ENCODE data around the gene ZNF654. TPM values are rescaled to one million over a fixed set of nuclear protein-coding genes. Genes with fewer than 3 reads are reported as not detected.

ZNF654 gene
- total RNA-seq, 1 donor from 2014 or later, result 15.3 TPM

- Mint-ChIP-seq H3K27ac (peak overlapping the region; percentile 6), H3K9me3 (no peaks in the 10 kb centered on the region), H3K36me3 (peaks cover 10% of the 10 kb centered on the region), H3K4me1 (ENCODE audit: unreplicated experiment) (peaks cover 14% of the 10 kb centered on the region), H3K27me3 (no peaks in the 10 kb centered on the region), H3K4me3 (peak overlapping the region; percentile 8)
- DNase-seq (ENCODE audit: extremely low spot score, unreplicated experiment), result no peak
- TF ChIP-seq, protein P1, sequence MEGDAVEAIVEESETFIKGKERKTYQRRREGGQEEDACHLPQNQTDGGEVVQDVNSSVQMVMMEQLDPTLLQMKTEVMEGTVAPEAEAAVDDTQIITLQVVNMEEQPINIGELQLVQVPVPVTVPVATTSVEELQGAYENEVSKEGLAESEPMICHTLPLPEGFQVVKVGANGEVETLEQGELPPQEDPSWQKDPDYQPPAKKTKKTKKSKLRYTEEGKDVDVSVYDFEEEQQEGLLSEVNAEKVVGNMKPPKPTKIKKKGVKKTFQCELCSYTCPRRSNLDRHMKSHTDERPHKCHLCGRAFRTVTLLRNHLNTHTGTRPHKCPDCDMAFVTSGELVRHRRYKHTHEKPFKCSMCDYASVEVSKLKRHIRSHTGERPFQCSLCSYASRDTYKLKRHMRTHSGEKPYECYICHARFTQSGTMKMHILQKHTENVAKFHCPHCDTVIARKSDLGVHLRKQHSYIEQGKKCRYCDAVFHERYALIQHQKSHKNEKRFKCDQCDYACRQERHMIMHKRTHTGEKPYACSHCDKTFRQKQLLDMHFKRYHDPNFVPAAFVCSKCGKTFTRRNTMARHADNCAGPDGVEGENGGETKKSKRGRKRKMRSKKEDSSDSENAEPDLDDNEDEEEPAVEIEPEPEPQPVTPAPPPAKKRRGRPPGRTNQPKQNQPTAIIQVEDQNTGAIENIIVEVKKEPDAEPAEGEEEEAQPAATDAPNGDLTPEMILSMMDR (conservative IDR thresholded peaks at IDR 0.05), result no peak
These were observed 83.1 kb downstream of the ZNF654 start for GRCh38 chr3:88142094-88142624.

DNA sequence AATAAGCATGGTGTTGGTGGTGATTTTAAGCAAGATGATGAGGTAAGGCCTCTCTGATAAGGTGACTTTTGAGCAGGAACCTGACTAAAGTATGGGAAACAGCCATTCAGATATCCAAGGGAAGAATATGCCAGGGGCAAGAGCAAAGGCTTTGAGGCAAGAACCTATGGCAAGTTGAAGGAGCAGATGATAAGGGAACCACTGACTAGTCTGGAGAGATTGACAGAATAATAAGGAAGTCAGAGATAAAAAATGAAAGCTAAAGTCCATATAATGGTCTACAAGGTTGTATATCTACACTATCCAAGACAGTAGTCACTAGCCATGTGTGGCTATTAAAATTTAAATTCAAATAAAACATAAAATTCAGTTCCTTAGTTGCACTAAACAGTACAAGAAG is 88.2 kb downstream of the ZNF654 start:
- TF ChIP-seq, protein P1 (conservative IDR thresholded peaks at IDR 0.05), result no peak
- H3K27ac Mint-ChIP-seq, result no peak overlapping the region
- DNase-seq (ENCODE audit: extremely low spot score, unreplicated experiment), result no peak
- peaks cover 22% of the 10 kb centered on the region for H3K4me1 Mint-ChIP-seq (ENCODE audit: unreplicated experiment)
- peak overlapping the region; percentile 6 for H3K4me3 Mint-ChIP-seq
- H3K27me3 Mint-ChIP-seq, result no peaks in the 10 kb centered on the region
- H3K36me3 Mint-ChIP-seq, result peaks cover 4% of the 10 kb centered on the region
- H3K9me3 Mint-ChIP-seq, result no peaks in the 10 kb centered on the region

DNA sequence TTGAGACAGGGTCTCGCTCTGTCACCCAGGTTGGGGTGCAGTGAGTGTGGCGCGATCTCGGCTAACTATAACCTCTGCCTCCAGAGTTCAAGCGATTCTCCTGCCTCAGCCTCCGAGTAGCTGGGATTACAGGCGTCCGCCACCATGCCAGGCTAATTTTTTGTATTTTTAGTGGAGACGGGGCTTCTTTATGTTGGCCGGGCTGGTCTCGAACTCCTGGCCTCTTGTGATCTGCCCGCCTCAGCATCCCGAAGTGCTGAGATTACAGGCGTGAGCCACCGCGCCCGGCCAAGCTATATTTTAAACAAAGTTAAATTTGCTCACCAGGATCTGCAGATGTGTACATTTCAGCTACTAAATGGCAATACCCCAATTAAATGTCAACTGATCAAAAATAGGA is 89.6 kb downstream of the ZNF654 start:
- H3K4me3 Mint-ChIP-seq, result peak overlapping the region; percentile 99
- peaks cover 23% of the 10 kb centered on the region for H3K4me1 Mint-ChIP-seq (ENCODE audit: unreplicated experiment)
- no peaks in the 10 kb centered on the region for H3K27me3 Mint-ChIP-seq
- TF ChIP-seq, protein P1 (conservative IDR thresholded peaks at IDR 0.05), result no peak
- DNase-seq (ENCODE audit: extremely low spot score, unreplicated experiment), result no peak
- H3K9me3 Mint-ChIP-seq, result no peaks in the 10 kb centered on the region
- peak overlapping the region; percentile 99 for H3K27ac Mint-ChIP-seq
- peaks cover 4% of the 10 kb centered on the region for H3K36me3 Mint-ChIP-seq

- no peak for DNase-seq (ENCODE audit: extremely low spot score, unreplicated experiment)
- peak overlapping the region; percentile 99 for H3K4me3 Mint-ChIP-seq
These were observed 90.0 kb downstream of the ZNF654 start for GRCh38 chr3:88149101-88149508.

DNA sequence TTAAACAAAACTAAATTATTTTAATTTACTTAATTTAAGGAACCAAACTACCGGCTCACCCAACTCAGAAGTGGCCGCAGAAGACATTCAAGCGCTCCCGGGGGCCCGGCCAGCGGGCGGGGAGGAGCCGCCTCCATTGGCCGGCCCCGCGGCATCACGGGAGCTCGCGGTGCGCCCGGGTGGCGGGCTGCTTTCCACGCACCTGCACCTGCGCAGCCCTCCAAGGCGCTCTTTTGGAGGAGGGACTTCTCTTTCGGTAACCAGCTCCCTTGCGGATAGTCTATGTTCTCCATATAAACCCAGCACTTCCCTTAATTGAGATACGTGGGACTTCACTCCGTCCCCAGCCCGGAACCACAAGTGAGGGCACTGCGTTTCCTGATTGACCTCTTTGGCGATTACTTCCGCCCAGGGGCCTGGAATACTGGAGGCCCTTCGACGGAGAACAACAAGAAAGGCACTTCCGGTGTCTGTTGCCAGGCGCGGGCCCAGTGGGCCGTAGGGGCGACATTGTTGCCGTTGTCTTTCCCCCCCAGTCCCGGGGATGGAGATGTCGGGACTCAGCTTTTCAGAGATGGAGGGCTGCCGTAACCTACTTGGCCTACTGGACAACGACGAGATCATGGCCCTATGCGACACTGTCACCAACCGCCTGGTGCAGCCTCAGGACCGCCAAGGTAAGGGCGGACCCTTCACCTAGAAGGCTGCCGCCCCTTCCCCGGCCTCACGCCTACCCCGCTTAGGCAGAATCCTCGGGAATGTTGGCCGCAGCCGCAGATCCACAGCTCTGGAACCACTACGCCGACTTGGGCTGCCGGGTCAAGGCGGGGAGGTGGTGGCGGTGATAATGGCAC is 90.7 kb downstream of the ZNF654 start, which contains the start of gene C3orf38:
Gene C3orf38 (plus strand): TSS at position 451 of the 854 bp plus-strand sequence. CDS start 94 bp downstream, at position 545.
- H3K9me3 Mint-ChIP-seq, result no peaks in the 10 kb centered on the region
- H3K27ac Mint-ChIP-seq, result peak within 1 kb of the TSS; percentile 99
- peaks cover 9% of the 10 kb centered on the region for H3K36me3 Mint-ChIP-seq
- peaks cover 23% of the 10 kb centered on the region for H3K4me1 Mint-ChIP-seq (ENCODE audit: unreplicated experiment)
- peak within 1 kb of the TSS; percentile 99 for H3K4me3 Mint-ChIP-seq
- peak; percentile 86 for DNase-seq (ENCODE audit: extremely low spot score, unreplicated experiment)
- TF ChIP-seq, protein P1 (conservative IDR thresholded peaks at IDR 0.05), result no peak
- H3K27me3 Mint-ChIP-seq, result no peaks in the 10 kb centered on the region

More at GRCh38 chr3:88149101-88149508, 90.0 kb downstream of the ZNF654 start:
- TF ChIP-seq, protein P1 (conservative IDR thresholded peaks at IDR 0.05), result no peak
- Mint-ChIP-seq H3K27me3 (no peaks in the 10 kb centered on the region), H3K9me3 (no peaks in the 10 kb centered on the region), H3K36me3 (peaks cover 4% of the 10 kb centered on the region), H3K27ac (peak overlapping the region; percentile 99), H3K4me1 (ENCODE audit: unreplicated experiment) (peaks cover 23% of the 10 kb centered on the region)
